IPS-NIHi11 (cell line): ENCODE measurements around the gene PRPF18.
A peak's percentile ranks its signal among the peaks of the same experiment; 100 is the strongest.

Source experiments
- DNase-seq: peaks from one replicate; pipeline ENCODE4 v3.0.0; 2012; ENCODE audit warnings: mixed read lengths, low spot score

The PRPF18 gene

DNA sequence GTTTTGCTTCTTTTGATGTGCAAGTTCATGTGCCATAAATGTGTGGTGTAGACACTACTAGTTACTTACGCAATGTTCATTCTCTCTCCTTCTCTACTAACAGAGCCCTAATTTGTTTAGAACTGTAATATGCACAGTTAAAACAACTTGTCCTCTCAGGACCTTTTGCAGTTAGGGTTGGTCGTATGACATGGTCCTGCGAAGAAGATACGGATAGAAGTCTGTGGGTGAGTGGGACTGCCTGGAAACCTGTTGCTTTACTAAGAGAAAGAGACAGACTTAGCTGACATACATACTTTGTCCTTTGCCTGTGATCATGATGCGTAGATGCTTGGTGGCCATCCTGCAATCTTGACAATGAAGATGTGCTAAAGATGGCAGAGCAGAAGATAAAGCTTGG is 51.1 kb downstream of the PRPF18 start:
- no peak for DNase-seq

DNA sequence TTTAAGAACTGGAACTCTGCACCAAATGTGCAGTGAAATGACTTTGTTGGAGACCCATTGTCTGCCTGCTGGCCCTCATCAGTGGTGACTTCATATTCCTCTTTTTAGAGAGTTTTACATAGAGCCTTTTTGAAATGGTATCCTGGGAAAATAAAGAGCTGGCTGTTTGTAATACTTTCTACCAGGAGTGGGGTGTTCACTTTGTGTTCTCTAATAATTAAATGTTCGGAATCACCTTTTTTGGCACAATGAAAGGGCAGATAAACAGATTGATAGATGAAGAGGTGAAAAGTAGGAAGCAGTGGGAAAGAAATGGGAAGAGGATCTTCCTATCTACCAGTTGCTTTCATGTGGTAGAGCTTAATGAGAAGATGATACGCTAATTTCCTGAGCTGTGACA is 55.5 kb downstream of the PRPF18 start:
- DNase-seq: no peak

DNA sequence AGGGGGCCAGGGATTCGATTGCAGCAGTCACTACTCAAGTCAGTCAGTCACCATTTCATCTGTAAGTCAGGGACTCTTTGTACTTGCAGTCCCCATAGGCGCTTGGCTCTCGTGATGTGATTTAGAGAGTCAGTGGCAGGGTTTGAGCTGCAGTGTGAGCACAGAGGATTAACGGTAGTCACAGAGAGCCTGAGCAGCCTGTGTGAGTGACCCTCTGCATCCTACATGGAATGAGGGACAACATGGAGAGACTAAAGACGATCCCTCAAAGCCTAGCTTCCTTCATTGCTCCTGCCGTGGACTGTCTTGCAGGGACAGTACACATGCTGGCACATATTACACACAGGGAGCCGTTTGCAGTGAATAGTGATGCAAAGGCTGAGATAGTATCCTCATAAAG is 56.3 kb downstream of the PRPF18 start:
- no peak for DNase-seq

DNA sequence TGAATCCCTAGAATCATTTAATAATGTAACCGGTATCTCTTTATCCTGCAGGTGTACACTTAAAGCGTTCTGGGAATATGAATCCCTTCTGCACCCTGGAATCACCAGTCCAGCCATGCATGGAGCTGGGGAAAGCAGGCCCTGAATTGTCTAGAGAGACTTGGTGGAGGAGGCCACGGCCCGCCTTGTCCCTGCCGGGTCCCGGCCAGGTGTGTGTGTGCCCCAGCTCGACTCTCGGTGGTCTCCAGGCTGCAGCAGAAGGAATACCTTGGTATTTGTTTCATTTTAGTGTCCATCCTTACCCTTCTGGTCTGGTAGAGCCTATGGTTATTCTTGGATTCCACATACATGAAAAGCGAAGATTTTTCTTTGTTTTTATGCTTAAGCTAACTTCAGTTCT is 58.1 kb downstream of the PRPF18 start:
- no peak for DNase-seq

GRCh38 chr10:13648425-13648824 is 61.7 kb downstream of the PRPF18 start:
- DNase-seq: no peak

GRCh38 chr10:13649844-13650520 is 63.2 kb downstream of the PRPF18 start:
- DNase-seq: no peak

- no peak for DNase-seq
Measured at GRCh38 chr10:13650961-13651360, 64.2 kb downstream of the PRPF18 start.

DNA sequence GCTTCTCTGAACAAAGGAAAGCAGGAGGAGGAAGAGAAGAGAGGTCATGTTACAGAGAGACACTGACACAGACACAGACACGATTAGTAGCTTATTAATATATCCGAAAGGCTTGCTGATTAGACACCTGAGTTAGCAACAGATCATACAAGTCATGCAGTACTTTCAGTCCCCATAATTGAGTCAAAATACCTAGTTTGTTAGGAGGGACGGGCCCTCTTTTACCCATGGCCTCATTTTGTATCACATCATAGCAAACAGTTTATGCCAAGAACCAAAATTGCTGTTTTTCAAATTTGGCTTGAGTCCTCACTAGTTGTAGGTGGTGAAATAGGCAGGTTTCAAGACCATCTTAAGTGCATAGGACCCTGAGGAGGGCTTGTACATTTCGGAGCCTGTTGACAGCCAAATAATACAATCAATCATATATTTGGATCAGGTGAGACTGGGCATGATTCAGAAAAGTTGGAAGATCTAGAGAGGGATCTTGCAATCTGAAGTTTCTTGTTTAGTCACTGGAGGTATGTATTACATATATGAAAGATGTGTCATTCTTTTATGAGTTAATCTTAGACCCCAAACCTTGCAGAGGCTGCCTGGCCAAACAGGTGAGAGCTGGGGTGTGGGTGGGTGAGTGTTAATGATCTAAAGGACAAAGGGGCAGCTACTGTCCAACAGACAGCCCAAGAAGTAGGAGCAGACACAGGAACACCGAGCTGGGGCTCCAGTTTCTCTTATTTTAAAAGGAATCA is 65.4 kb downstream of the PRPF18 start:
- no peak for DNase-seq

DNA sequence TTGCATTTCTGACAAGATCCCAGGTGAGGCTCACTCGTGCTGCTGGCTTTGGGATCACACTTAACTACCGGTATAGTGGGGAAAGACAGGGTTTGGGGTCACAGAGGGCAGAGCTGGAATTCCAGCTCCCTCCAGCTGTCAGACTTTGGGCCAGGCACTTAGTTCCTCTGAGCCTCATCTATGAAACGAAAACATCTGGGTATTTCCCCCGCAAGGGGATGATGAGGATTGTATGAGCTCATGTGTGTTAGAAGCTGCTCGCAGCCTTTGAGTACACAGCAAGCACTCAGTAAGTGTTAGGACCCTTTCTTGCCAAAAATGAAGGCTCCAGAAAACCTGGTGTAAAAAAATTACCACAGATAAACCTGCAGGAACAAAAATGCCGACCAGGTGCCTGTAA is 66.1 kb downstream of the PRPF18 start:
- no peak for DNase-seq

GRCh38 chr10:13654118-13654830 is 67.5 kb downstream of the PRPF18 start:
- DNase-seq: no peak

- DNase-seq: no peak
Measured at GRCh38 chr10:13654846-13655245, 68.1 kb downstream of the PRPF18 start.

- no peak for DNase-seq
Measured at GRCh38 chr10:13656337-13657100, 69.8 kb downstream of the PRPF18 start.

GRCh38 chr10:13657101-13657680 is 70.4 kb downstream of the PRPF18 start:
- no peak for DNase-seq

- DNase-seq: no peak
Measured at GRCh38 chr10:13658264-13658663, 71.5 kb downstream of the PRPF18 start.

DNA sequence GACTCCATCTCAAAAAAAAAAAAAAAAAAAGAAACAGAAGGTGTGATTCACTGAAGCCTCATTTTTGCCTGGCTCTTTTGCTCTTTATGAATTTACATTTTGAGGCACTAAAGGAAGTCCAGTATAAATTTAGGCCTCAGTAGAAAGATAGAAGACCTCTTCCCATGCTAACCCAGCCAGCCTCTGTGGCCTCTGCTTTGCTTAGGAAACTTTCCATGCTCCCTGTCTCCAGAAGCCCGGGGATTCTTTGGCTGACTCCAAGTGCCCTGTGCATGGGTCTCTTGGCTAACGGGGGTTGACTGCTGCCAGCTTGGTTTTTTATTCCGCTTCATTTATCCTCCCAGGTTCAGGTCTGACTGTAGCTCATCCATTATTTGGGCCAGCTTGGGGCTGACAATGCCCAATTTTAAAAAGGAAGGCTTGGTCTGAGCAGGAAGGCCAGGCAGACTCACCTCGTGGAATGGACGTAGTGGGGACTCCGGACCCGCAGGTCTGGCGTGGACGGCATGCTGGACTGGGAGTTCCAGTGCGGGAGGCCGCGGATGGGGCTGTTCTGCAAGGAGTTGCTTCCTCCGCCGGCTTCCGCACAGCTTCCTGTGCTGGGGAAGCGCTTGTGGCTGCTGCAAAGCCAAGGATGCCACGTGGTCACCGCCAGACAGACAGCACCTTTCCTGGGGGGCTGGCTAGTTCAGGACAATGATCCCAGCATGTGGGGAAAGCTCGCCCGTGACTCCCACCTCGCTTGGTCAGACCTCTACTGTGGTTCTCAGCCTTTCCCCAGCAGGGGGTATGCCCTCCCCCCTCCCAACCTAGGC is 72.3 kb downstream of the PRPF18 start:
- no peak for DNase-seq

GRCh38 chr10:13659887-13660550 is 73.3 kb downstream of the PRPF18 start:
- DNase-seq: peak; percentile 76

DNA sequence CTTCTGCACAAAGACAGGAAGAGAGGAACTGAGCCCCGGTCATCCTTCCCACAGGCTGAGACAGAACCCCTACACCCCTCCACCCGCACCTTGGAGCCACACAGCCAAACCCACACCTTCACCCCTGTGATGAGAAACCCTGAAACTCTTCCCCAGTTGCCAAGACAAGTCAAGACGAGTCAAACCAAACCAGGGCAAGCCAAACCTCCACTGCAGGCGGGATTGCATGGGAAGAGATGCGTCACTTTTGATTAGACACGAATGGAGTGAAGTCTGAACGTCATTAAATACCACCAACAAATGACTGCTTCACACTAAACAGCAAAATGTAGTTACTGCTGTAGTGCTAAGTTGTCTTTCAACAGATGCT is 73.8 kb downstream of the PRPF18 start:
- DNase-seq: no peak

DNA sequence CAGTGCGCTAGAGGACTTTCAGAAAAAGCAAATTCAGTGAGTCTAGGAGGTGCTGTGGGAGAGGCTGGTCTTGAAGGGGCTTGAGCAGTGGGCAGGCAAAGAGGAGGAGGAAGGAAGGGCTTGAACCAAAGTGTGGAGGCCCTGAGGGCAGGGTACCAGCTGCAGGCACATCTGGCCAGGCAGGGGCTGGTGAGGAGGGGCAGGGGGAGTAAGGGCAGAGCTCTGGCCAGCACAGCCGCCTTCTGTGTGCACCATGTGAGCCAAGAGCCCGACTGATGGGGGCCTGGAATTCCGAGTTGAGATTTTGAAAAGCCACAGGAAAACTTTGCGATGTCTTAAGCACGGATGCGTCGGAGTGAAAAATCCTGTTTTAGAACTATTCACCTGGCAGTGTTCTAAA is 74.5 kb downstream of the PRPF18 start:
- DNase-seq: no peak

DNA sequence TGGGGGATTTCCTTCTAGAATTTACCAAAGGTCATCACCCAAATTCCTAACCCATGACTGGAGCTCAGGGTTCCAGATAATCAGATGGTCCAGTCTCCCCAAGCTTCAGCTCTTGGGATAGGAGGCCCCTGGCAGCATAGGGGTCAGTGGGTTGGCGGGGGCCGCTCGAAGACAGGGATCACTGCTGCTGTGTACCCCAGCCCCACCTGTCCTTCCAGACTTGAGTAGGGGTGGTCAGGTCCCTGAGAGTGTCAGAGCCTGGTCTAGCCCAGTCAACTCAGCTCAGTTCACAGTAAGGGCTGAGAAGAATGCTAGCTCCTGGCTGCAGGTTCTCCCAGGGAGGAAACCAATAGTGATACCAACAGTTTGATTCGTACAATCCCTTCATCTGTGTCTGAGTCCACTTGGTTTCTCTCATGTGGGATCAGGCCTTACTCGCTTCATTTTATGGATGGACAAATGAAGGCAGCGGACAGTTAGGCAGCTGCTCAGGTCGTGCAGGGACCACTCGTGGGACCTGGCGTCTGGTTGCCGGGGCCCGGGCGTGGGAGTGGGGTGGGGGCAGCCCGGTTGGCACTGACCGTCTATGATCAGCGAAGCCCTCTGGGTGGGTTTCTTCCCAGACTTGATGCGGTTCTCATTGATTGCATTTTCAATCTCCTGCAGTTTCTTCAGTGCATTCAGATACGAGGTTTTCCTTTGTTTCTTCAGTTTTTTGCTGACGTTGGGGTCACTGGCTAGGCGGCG is 78.9 kb downstream of the PRPF18 start:
- no peak for DNase-seq

- no peak for DNase-seq
Measured at GRCh38 chr10:13668126-13668525, 81.4 kb downstream of the PRPF18 start.
